HepG2 (cell line): ENCODE data around the gene RAB23. TPM values are rescaled to one million over a fixed set of nuclear protein-coding genes. Genes with fewer than 3 reads are reported as not detected.

Experiments used
- ATRX ChIP-seq: sonication (generic); formaldehyde crosslinking; IDR thresholded peaks from 2 replicates; pipeline ENCODE4 v1.4.0; 2020; ENCODE audit warnings: missing genetic modification reagents, borderline replicate concordance
- FOXK1 ChIP-seq: sonication (generic); formaldehyde crosslinking; IDR thresholded peaks from 2 replicates; pipeline ENCODE4 v1.4.0; 2020; ENCODE audit warnings: low read depth, missing genetic modification reagents, borderline replicate concordance
- GABPB1 ChIP-seq: IDR thresholded peaks from 2 replicates; pipeline ENCODE4 v1.6.1; 2016; ENCODE audit warnings: mild to moderate bottlenecking, missing genetic modification reagents, moderate library complexity, missing compliant biosample characterization
- GLMP ChIP-seq: sonication (generic); formaldehyde crosslinking; IDR thresholded peaks from 2 replicates; pipeline ENCODE4 v1.9.0; 2021; ENCODE audit warnings: missing genetic modification reagents, mild to moderate bottlenecking, borderline replicate concordance
- HOXA3 ChIP-seq: sonication (generic); formaldehyde crosslinking; IDR thresholded peaks from 2 replicates; pipeline ENCODE4 v1.5.0; 2020; ENCODE audit warnings: missing genetic modification reagents
- KDM1A ChIP-seq: IDR thresholded peaks from 2 replicates; pipeline ENCODE4 v1.6.1; 2016; ENCODE audit warnings: missing compliant biosample characterization
- MXD4 ChIP-seq: IDR thresholded peaks from 2 replicates; pipeline ENCODE4 v1.6.1; 2016; ENCODE audit warnings: mild to moderate bottlenecking, missing biosample characterization, missing genetic modification reagents
- NFYC ChIP-seq: IDR thresholded peaks from 2 replicates; pipeline ENCODE4 v1.6.1; 2016; ENCODE audit warnings: missing genetic modification reagents, missing compliant biosample characterization
- RCOR2 ChIP-seq: IDR thresholded peaks from 2 replicates; pipeline ENCODE4 v1.6.1; 2016; ENCODE audit warnings: missing biosample characterization, missing genetic modification reagents
- SIN3B ChIP-seq: fragments of 150-350 bp; IDR thresholded peaks from 2 replicates; pipeline ENCODE4 v1.6.1; 2014; ENCODE audit warnings: low read length
- ZFP91 ChIP-seq: sonication (generic); formaldehyde crosslinking; IDR thresholded peaks from 2 replicates; pipeline ENCODE4 v1.9.0; 2022; ENCODE audit warnings: missing genetic modification reagents, mild to moderate bottlenecking, borderline replicate concordance
- ZNF296 ChIP-seq: sonication (generic); formaldehyde crosslinking; conservative IDR thresholded peaks from 2 replicates; pipeline ENCODE4 v1.5.0; 2020; ENCODE audit warnings: mild to moderate bottlenecking, missing genetic modification reagents
- ZNF329 ChIP-seq: sonication (generic); formaldehyde crosslinking; IDR thresholded peaks from 2 replicates; pipeline ENCODE4 v1.9.0; 2021; ENCODE audit warnings: low read depth, mild to moderate bottlenecking, missing genetic modification reagents
- ZNF343 ChIP-seq: sonication (generic); formaldehyde crosslinking; IDR thresholded peaks from 2 replicates; pipeline ENCODE4 v1.4.0; 2020; ENCODE audit warnings: mild to moderate bottlenecking, missing genetic modification reagents
- ZNF605 ChIP-seq: sonication (generic); formaldehyde crosslinking; IDR thresholded peaks from 2 replicates; pipeline ENCODE4 v1.8.0; 2022; ENCODE audit warnings: mild to moderate bottlenecking, missing genetic modification reagents
- ZNF615 ChIP-seq: sonication (generic); formaldehyde crosslinking; IDR thresholded peaks from 2 replicates; pipeline ENCODE4 v1.5.0; 2020; ENCODE audit warnings: mild to moderate bottlenecking, missing genetic modification reagents, borderline replicate concordance
- ZNF674 ChIP-seq: sonication (generic); formaldehyde crosslinking; IDR thresholded peaks from 2 replicates; pipeline ENCODE4 v1.5.0; 2020; ENCODE audit warnings: low read depth, mild to moderate bottlenecking, missing genetic modification reagents
- ZNF800 ChIP-seq: sonication (generic); formaldehyde crosslinking; IDR thresholded peaks from 2 replicates; pipeline ENCODE4 v1.4.0; 2020; ENCODE audit warnings: missing genetic modification reagents
- ZNF83 ChIP-seq: sonication (generic); formaldehyde crosslinking; IDR thresholded peaks from 2 replicates; pipeline ENCODE4 v1.4.0; 2020; ENCODE audit warnings: missing genetic modification reagents, mild to moderate bottlenecking, borderline replicate concordance
- polyA plus RNA-seq, 8 experiments: library from polyadenylated mRNA; depleted of rRNA in 3 of 8; stranded (reverse) in 7 of 8; unstranded in 1 of 8; fragments of >200 nt; fragmentation: Illumina TruSeq in 4 of 8; extraction: Trizol in 4 of 8; gene quantifications; 2 replicates each; pipeline versions ENCODE4 v1.2.1 to v1.2.3, GENCODE V29; 2011 to 2016; ENCODE audit warnings: low read depth in 4 of 8, missing spikeins in 1 of 8, mixed read lengths in 1 of 8; ENCODE audit not compliant: insufficient read depth in 1 of 8
- total RNA-seq, 5 experiments: library from RNA; depleted of rRNA; stranded (reverse); fragments of >200 nt; fragmentation: Illumina TruSeq; extraction: Trizol; gene quantifications; 2 replicates each; pipeline ENCODE4 v1.2.3, GENCODE V29; 2016; ENCODE audit warnings: low read depth in 1 of 5

The RAB23 gene
- total and polyA plus RNA-seq, 2 of the 13 experiments (the other 11 are each of a cell fraction or from before 2014, with no cell fraction given), result 5.5 to 16.4 TPM

GRCh38 chr6:57221191-57221935 lies 744 bp downstream of the RAB23 start (continued):
- TF ChIP-seq GLMP (CRISPR knock-in tag) (no peak), ZNF674 (no peak; the same call in 1 of the 2 replicates), NFYC (CRISPR knock-in tag) (no peak), HOXA3 (CRISPR knock-in tag) (peak; percentile 57), ZNF800 (CRISPR knock-in tag) (0 out of 2 replicates have a peak, but pooled peaks have one; percentile 5), MXD4 (CRISPR knock-in tag) (no peak), SIN3B (no peak), ZNF343 (no peak), KDM1A (CRISPR knock-in tag) (no peak), RCOR2 (CRISPR knock-in tag) (no peak), ZNF296 (CRISPR knock-in tag) (no peak), ZNF329 (CRISPR knock-in tag) (no peak), ZNF83 (CRISPR knock-in tag) (no peak), GABPB1 (CRISPR knock-in tag) (peak; percentile 53), FOXK1 (CRISPR knock-in tag) (no peak), ATRX (CRISPR knock-in tag) (no peak), ZNF615 (no peak), ZNF605 (CRISPR knock-in tag) (peak; percentile 42; the same call in 1 of the 2 replicates), ZFP91 (CRISPR knock-in tag) (peak; percentile 83)
